ENCODE results near the gene ONECUT2.

DNA sequence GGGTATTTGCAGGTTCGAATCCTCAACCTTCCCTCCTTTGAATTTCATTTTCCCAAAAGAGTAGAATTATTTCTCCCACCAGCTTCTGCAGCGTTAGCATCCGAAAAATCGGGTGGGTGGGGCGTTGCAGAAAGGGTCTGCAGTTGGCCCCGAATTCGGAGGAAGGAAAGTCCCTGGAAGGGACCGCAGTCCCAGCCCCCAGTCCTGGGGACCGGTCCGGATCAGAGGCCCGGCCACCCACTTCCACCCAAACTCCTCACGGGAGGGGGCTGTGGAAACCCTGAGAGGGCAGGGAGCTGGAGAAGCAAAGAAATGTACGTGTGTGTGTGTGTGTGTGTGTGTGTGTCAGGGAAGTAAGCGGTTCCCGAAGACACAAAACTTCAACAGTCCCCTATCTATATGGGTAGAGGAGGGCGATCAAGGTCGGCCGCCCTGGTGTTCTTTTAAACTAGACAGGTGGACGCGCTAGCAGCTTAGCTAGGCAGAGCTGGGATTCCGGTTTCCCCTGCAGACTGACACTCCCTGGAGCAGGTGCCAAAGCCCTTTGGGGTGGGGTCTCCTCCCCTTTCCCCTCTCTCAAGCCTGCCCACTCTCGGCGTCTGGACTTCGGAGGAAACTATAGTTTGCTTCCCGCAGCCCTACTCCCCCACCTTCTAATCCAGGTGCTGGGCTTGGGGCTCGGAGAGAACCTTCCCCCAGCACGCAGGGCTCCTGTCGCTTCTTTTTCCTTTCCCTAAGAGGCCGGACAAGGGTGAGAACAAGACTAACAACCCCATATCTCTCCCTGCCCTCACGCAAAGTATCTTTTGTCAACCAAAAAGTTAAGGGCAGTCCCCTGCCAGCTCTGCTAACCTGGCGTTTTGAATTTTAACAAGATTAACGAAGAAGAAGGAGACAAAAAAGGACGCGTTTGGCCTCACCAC, 4.8 kb upstream of the ONECUT2 start:
- TF ChIP-seq, protein P1, sequence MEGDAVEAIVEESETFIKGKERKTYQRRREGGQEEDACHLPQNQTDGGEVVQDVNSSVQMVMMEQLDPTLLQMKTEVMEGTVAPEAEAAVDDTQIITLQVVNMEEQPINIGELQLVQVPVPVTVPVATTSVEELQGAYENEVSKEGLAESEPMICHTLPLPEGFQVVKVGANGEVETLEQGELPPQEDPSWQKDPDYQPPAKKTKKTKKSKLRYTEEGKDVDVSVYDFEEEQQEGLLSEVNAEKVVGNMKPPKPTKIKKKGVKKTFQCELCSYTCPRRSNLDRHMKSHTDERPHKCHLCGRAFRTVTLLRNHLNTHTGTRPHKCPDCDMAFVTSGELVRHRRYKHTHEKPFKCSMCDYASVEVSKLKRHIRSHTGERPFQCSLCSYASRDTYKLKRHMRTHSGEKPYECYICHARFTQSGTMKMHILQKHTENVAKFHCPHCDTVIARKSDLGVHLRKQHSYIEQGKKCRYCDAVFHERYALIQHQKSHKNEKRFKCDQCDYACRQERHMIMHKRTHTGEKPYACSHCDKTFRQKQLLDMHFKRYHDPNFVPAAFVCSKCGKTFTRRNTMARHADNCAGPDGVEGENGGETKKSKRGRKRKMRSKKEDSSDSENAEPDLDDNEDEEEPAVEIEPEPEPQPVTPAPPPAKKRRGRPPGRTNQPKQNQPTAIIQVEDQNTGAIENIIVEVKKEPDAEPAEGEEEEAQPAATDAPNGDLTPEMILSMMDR (IDR thresholded peaks at IDR 0.05) = no peak
- TF ChIP-seq EP300 (IDR thresholded peaks at IDR 0.05) = no peak
